Stimulated activated CD4-positive, alpha-beta T cell treated with anti-CD3 and anti-CD28 coated beads, Interleukin-1b, Interleukin-23, amount 100 ng/mL, for 24 hours (primary cell): Measurements from ENCODE around the gene DNER.

Source experiments
- DNase-seq, 4 experiments: peaks; one replicate each; pipeline ENCODE4 v3.0.0-alpha.2; 2020; ENCODE audit warnings: low read depth in 4 of 4, low spot score in 1 of 4

DNER gene

GRCh38 chr2:229445501-229446211 lies 268.7 kb downstream of the DNER start:
- DNase-seq = no peak

DNA sequence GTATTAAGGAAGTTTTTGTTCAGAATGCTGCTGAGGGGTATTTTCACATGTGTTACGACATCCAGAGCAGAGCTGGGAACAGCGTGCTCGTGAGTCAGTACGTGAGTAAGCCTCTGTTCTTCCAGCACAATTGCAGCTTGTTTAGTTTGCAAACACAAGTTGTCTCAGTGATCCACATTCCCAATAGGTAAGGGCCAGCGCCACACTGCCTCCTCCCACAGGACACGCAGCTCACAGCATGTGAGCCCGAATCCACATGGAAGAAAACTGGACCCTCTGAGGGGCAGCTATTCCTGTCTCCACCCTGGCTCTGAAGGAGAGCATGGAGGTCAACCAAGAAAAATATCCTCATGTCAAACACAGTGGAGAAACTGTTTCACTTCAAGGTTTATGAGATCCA lies 269.3 kb downstream of the DNER start:
- no peak for DNase-seq

DNA sequence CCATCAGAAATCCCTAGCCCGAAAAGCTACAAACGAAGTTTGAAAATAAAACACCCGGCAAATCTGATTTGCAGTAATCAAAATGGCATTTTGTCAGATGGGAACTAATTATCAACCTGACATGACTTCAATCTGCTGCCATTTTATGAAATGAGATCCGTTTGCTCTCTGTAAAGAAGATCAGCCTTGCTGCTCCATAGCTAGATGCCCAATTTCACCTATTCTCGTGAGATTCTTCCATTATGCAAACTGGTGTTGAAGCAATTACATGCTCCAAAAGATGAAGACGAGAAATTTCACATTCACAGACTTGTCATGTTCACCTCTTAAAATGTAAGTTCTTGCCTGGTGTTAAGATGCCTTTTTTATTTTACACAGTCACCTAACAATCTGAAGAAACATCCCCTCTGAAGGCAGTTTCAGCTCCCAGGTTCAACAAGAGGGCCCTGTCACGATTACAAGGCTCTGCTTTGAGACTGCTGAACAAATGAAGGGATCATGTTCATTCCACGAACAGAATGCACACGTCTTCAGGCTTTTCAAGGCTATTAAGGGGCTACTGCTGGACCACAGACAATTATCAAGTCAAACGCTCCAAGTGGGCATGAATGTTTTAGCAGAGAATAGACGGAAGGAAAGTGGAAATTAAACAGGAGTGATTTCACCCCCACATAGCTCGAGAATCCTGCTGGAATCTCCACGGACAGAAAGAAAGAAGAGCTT lies 270.6 kb downstream of the DNER start:
- DNase-seq = no peak

GRCh38 chr2:229443141-229443540 lies 271.2 kb downstream of the DNER start:
- DNase-seq = no peak

DNA sequence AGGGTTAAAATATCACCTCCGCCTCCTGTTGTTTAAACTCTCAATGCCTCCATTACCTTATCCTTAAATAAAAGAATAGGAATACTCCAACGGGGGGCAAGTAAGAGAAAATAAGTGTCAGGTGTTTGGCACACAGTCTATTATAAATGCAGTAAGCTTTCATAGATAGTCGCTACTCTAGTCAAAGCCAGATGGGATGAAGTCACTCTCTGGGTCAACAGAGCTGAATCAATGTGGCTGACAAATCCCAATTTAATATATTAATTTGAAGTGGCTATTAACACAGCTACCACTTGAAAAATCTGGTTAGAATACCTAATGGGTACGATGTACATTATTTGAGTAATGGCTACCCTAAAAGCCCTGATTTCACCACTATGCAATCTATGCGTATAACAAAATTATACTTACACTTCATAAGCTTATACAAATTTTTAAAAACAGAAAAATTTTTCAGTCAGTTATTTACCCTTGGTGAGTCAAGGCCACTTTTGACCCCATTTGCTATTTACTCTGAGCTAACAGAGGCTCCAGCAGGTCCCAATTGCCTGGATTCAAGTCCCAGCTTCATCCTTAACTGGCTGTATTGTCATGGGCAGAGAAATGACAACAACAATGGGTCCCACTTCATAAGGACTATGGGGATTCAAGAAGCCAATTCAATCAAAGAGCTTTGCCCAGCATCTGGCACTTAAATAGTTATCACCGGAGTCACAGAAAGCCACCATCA lies 275.8 kb downstream of the DNER start:
- no peak for DNase-seq

DNA sequence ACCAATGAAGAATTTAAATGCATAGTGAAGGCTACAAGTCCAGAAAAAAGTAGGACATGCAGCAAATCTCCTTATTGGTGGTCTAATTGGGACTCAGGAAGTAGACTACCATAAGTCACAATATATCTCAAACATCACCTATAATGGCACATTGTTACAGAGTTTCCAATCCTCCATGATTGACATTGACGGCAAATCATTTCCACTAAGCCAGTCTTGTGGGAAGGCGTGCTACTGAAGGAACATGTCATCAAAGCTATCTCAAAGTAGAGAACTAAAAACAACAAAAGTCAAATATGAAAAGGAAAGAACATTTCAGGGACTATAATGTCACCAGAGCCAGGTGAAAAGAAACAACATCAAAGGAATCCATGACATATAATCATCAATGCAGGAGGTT lies 276.9 kb downstream of the DNER start:
- DNase-seq = no peak

DNA sequence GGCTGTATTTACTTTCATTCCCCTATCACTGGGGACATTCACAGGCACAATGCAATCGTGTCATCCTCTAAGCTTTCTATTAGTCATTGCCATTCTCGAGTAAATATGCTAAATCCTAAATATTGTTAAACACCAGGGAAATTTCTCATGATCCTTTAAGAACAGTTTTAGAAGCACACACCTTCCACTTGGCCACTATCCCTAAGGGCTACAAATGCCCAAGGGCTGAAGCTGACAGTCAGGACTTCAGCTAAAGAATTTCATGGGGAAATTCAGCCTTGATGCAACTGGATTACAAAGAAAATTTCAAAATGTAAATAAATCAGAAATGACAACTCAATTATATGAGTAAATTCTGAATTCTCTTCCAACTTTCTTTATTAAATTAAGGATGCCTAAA lies 280.2 kb downstream of the DNER start:
- DNase-seq = no peak

GRCh38 chr2:229433351-229433750 lies 281.0 kb downstream of the DNER start:
- no peak for DNase-seq

GRCh38 chr2:229431327-229431954 lies 282.9 kb downstream of the DNER start:
- no peak for DNase-seq

DNA sequence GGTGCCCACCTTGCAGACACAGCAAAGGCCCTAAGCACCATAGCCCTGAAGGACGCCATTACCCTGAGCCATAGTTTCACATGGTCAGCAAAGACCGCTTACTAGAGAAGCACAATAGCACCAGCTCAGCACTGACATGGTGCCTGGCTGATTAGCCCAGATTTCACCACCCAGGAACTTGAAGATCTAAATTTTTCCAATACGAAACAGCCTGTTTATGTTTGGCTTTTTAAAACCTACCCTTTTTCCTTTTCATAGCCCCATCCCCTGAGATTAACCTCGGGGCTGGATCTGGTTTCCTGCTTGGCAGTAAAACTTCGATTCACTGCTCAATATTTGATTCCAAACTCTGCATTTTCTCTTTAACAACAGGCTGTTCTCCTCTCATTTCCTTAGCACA lies 284.8 kb downstream of the DNER start:
- DNase-seq = no peak

DNA sequence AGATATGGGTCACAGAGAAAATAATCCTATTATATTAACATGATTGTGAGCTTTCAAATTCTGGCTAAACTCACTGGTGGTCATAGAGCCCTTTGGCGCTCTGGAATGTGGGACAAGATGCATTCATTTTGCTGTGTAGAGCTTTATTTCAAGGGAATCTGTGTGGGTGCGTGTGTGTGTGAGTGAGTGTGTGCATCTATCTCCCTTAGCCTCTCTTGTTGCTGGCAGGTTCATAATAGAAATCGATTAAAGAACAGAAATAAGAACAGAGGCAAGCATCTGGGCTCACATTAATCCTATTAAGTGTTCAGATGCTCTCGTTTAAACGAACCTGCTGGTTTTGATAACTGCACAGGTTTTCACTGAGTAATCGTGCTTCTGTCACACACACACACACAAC lies 287.9 kb downstream of the DNER start:
- DNase-seq = no peak

DNA sequence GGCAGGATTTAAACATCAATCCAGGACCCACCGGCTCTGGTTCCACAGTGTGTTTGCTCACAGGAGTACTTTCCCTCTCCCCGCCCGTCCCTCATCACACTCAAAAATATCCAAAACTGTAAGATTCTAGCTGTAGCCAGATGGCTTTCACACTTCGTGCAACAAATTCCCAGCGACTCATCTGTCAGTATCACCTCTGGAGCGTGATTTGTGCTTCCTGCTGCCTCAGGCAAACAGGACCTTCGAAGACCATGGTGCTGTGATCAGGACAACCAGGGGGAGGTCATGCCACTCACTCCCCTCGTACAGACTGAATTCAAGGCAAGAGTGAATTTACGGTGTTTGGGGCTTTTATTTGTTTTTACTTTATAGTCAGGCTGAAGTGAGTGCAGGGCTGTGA lies 288.8 kb downstream of the DNER start:
- no peak for DNase-seq

GRCh38 chr2:229422063-229422462 lies 292.3 kb downstream of the DNER start:
- no peak for DNase-seq

- no peak for DNase-seq
These were observed 295.2 kb downstream of the DNER start for GRCh38 chr2:229419158-229419557.

GRCh38 chr2:229417916-229418315 lies 296.4 kb downstream of the DNER start:
- DNase-seq = no peak

GRCh38 chr2:229417176-229417575 lies 297.2 kb downstream of the DNER start:
- DNase-seq = no peak

GRCh38 chr2:229416116-229416694 lies 298.1 kb downstream of the DNER start:
- DNase-seq = no peak

- no peak for DNase-seq
These were observed 299.7 kb downstream of the DNER start for GRCh38 chr2:229414631-229415030.

- no peak for DNase-seq
These were observed 301.7 kb downstream of the DNER start for GRCh38 chr2:229412686-229413085.

GRCh38 chr2:229410946-229411345 lies 303.4 kb downstream of the DNER start:
- DNase-seq = no peak

- DNase-seq = no peak
These were observed 304.1 kb downstream of the DNER start for GRCh38 chr2:229410264-229410663.
